ENCODE results near the gene KRTAP5-10.
"Not testable (repeated sequence)": the region's sequence is repeated elsewhere in the genome, so short reads cannot be mapped to it uniquely, and the experiment has no call there.

The KRTAP5-10 gene

DNA sequence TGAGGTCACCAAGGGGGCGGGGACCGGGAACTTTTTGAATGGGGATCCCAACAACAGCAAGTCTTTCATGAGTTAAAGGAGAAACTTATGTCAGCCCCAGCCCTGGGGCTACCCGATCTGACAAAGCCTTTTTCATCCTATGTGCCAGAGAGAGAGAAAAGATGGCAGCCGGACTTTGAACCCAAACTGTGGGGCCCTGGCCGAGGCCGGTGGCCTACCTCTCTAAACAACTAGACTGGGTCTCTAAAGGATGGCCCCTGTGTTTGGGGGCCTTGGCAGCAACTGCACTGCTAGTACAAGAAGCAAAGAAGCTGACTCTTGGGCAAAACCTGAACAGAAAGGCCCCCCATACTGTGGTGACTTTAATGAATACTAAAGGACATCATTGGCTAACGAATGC, 48.6 kb downstream of the KRTAP5-10 start:
- FAIRE-seq: not testable (repeated sequence)

- FAIRE-seq: not testable (repeated sequence)
Observed at GRCh38 chr11:71614366-71614917, 49.1 kb downstream of the KRTAP5-10 start.

DNA sequence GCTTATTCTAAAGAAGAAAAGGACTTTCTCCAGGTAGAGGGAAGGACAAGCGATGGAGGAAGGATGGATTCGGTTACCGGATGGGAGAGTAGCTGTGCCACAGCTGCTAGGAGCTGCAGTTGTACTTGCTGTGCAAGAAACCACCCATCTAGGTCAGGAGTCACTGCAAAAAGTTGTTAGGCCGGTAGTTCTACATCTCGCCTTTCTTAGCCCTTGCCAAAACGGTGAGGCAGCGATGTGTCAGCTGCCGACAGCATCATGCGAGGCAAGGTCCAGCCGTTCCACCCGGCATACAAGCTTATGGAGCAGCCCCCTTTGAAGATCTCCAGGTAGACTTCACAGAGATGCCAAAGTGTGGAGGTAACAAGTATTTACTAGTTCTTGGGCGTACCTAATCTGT, 49.6 kb downstream of the KRTAP5-10 start:
- not testable (repeated sequence) for FAIRE-seq

Data from endometrium (tissue), 2 donors.